HG02884 (cell line): ENCODE data around the gene CBFA2T3.

ENCODE experiments used
- ATAC-seq: cut with Tn5 transposase; IDR thresholded peaks from one replicate; pipeline ENCODE4 v1.9.1; 2021; ENCODE audit warnings: mild to moderate bottlenecking, moderate library complexity; ENCODE audit not compliant: unreplicated experiment

The CBFA2T3 gene

DNA sequence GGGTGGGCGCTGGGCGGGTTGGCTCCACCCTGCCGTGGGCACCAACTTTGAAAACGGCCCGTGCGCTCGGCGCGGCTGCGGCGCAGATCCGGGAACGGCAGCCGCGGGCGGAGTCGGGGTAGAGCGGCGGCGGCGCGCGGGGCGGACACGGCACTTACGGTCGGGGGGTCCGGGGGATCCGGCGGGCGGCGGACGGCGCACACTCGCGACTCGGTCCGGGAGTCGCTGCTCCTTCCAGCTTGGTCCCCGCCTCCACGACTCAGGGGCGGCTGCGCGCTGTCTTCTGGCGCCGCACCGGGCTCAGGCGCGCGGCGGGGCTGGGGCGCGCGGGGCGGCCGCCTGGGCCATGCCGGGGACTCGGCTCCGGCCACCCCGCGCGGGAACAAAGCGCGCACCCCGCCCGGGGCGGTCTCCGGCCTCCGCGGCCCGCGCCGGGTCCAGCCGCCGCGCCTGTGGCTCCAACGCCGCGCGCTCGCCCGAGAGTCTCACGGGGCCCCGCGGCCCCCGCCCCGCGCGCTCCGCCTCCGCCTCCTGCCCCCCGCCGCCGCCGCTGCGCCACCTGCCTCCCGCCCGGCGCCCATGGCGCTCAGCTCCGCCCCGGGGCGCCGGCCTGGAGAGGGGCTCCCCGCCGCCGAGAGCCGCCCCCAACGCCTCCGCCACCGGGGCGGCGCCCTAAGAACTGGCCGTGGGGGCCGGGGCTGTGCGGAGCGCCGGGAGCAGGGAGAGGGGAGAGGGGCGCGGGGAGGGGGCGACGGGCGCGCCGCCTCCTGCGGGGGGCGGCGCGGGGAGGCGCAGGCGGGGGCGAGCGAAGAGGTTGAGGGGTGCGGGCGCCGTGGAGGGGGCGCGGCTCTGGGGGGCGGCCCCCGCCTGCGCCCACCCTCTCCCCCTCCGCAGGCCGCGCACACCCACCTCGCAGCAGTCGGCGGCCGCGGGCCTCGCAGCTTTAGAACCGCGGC, 35.9 kb downstream of the CBFA2T3 start:
- no peak for ATAC-seq

DNA sequence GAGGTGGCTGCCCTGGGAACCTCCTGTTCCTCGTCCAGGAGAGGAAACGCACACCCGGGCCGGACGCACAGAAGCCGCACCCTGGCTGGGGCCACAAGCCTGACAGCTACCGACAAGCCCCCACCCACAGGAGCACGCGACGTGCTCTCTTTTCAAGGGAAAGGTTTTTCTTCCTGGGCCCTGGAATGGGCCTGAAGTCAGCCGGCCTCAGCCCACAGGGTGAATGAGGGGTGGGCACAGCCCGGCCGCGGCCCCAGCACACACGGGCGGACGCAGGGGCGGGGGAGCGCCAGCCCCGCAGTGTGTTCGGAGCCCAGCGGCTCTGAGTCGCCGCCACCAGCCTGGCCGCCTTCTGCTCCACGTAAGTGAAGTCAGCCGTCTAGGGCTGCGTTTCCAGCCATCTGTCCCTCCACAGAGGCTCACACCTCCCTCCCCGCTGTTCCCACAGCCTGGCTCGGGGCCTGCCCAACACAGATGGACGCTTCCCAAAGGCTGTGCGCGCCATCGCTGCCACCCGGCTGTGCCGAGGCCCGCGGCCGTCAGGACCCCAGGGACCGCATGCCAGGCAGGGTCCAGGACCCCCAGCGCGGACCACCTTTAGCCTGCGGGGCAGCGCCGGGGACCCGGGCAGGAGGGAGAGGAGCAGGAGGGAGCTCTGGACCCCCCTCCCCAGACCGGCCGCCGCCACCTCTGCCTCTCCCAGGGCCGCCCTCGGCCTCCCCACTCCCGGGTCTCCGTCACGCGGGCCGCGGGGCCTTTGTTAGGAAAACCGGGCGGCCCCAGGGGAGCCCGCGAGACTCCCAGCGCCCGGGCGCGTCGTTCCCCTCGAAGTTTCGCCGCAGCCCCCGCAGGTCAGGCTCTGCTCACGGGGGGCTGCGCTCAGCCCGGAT, 36.8 kb downstream of the CBFA2T3 start:
- no peak for ATAC-seq

DNA sequence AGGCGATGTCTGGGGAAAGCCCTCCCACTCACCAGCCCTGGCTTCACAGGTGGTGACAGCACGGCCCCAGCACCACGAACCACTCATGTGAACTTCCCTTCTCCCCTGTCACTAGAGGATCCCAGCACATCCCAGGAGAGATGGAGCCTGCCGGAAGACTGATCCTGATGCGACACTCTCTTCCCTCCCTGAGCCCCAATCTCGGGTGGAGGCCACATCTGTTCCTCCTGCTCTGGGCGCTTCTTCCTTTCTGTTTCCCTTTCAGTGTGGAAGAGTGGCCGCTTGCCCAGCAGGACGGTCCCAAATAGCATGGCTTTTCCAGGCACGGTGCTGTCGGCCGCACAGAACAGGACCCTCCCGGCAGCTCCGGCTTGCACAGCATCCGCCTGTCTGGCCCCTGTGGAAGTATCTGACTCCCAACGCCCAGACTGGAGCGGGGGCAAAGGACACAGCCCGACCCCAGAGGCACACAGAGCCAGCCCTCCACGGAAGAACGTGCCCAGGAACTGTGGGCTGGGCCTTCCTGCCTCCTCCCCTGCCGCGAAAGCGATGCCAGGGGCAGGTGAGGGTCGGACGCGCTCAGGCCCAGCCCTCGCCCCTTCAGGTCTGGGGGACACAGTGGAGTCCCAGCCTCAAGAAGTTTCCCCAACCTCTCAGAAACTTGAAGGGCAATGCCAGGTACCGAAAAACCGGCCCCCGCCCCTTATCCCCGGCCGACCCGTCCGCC, 37.6 kb downstream of the CBFA2T3 start:
- no peak for ATAC-seq

DNA sequence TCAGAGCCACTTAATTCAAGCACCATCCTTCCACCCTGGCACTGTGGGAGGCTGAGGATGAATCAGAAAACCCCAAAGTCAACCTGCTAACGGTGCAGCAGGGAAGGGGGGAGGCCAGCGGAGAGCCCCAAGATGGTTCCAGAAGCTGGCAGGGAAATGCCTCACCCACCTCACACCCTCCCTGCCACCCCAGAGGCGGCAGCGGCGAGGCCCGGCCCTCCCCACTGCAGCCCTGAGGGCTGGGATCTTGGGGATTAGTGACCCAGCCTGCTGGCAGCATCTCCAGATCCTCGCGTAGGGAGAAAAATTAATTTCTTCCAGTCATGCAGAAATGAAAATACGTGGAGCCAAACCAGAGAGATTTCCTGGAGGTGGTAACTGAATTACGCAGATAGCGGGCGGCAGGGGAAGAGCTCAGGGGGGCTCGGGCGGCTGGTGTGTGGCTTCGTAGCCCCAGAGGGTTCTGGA, 38.2 kb downstream of the CBFA2T3 start:
- no peak for ATAC-seq

GRCh38 chr16:88938119-88938776, 38.8 kb downstream of the CBFA2T3 start:
- ATAC-seq = no peak

- ATAC-seq = no peak
Measured at GRCh38 chr16:88937206-88937621, 39.8 kb downstream of the CBFA2T3 start.

DNA sequence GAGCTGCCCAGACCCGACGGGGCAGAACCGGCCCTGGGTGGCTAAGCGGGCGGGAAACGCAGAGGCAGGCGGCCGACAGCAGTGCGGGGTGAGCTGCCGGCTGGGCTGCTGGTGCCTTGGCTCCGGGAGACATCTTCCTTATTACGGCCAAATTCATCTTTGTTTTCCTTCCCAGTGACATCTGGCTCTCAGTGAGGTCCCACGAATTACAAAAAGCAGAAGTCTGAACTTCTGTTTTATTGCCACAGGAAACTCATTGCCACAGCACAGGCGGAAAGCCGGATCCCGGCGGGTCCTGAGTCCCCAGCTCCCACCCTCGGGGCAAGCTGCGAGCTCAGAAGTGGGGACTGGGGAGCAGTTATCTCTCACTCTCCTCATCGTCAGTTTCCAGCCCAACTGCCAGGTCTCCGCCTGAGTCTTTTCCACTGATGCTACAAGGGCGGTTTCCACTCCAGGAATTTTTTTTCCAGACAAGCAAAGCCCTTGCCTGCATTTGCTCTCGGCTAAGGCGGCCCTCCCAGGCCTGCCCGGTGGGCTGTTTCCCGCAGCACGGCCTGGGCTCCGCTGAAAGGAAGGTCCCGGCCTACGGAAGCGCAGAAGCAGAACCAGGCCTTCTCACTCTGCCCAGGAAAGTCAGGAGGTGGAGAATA, 40.3 kb downstream of the CBFA2T3 start:
- no peak for ATAC-seq

DNA sequence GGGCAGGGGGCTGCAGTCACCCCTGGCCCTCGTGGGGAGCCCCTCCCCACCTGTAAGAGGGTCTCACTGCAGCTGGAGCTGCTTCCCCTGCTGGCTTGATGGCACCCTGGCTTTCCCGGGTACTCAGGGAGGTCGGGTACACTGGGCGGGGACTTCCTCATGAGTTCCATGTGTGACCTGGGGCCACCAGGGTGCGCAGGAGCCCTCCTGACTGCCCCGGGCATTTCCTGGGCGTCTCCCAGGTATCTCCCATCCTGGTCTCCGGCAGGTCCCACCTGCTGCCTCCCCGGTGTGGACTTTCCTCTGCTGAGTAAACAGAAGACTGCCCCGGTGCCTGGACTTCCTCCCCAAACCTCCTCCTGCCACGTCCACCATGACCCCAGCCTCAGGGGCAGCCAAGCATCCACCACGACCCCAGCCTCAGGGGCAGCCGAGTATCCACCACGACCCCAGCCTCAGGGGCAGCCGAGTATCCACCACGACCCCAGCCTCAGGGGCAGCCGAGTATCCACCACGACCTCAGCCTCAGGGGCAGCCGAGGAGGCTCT, 40.9 kb downstream of the CBFA2T3 start:
- ATAC-seq = no peak

DNA sequence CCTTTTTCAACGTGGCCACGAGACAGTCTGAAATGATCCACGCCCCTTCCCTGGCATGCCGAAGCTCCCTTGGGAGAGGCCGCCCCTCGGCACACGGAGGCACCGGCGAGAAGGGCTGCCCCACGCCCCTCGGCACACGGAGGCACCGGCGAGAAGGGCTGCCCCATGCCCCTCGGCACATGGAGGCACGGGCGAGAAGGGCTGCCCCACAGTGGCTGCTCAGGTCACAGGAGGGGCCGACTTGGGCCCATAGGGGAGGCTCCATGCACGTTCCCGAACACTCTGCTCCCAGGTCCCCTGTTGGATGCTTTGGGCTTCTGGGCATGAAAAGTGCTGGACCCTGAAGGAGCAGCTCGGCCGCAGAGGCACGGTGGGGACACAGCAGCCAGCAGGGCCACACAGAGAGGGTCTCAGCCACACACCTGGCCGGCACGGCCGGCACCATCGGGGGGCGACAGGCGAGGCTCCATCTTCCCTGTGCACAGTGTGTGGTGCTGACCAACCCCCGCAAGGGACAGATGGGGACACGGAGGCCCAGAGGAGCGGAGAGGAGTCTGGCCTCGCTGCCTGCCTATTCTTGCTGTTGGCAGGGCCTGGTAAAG, 42.8 kb downstream of the CBFA2T3 start:
- ATAC-seq = no peak

- no peak for ATAC-seq
Measured at GRCh38 chr16:88932929-88933328, 44.1 kb downstream of the CBFA2T3 start.

DNA sequence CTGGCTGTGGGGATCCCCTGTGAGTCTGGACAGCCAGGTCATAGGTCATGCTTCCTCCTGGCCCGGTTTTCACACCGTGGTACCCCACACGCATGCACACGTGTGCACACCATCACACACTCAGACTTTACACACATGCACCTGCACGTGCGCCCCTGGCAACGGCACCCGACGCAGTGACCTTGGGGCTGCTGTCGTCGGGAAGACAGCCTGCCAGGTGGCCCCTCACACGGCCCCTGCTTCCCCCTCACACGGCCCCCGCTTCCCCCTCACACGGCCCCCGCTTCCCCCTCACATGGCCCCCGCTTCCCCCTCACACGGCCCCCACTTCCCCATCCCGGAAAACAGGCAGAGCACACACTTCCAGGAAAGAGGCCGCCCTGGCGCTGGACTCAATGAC, 45.1 kb downstream of the CBFA2T3 start:
- no peak for ATAC-seq

GRCh38 chr16:88931373-88931900, 45.6 kb downstream of the CBFA2T3 start:
- ATAC-seq = no peak

DNA sequence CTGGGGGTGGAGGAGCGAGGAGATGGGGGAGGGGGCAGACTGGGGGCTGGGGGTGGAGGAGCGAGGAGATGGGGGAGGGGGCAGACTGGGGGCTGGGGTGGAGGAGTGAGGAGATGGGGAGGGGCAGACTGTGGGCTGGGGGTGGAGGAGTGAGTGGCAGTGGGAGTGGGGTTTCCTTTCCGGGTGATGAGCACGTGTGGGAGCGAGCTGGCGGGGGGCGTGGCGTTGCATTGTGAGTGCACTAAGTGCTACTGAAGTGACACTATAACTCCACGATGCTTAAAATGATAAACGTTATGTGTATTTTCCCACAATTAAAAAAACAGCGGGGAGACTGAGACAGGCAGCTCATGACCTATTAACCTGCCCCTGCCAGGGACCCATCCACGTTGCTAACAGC, 46.3 kb downstream of the CBFA2T3 start:
- ATAC-seq = no peak

DNA sequence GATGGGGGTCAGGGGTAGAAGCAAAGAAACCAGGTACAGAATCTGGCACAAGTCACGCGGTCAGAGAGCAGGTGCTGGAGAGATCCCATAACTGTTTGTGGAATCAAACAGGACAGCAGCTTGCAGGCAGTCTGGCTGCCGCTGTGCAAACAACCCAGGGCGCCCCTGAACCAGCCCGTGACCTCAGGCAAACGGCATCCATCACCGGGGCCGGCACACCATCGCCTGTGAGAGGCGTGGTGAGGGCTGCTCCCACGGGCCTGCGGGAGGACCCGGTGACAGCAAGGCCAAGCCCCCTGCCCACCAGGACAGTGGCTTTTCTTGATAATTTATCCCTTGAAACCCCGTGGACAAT, 47.9 kb downstream of the CBFA2T3 start:
- ATAC-seq = no peak

DNA sequence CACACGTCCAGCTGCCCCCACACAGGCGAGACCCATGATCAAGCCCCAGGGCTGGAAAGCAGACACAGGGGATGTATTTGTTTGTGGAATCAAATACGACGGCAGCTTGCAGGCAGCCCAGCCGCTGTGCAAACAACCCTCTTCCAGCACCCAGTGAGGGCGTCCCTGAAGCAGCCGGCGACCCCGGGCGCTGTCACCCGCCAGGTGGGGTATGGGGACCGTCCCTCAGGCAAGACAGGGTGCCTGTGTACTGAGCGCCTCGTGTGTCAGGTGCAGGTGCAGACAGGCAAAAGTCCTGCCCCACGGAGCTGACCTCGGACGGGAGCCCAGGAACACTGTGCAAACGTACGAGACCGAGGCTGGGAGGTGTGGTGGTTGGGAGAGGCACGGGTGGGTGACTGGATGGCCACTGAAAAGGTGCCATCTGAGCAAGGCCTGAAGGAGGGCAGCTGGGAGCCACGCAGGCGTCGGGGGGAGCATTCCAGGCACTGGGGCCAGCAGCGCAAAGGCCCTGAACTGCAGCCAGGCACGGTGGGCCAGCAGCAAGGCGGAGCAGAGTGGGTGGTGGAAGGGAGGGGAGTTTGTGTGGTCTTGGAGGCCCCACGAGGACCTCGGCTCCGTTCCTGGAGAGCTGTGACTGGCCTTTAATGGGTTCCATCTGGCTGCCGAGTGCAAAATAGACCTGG, 48.5 kb downstream of the CBFA2T3 start:
- no peak for ATAC-seq

DNA sequence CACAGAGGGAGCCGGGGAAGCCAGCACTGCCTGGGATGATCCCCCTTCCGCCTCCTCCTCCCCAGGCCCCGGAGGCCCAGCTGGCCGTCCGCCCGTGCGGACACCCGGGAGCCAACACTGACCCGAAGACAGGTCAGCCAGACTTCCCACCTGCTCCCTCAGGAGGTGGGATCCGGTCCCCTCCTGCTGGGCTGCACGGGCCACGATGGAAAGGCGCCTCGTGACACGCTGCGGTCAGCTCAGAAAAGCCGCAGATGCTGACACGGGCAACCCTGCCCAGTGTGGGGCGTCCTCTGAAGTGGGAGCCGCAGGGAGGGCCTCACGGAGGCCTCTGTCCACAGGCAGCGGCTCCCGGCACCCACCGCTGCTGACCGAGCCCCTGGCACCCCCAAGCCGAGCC, 49.3 kb downstream of the CBFA2T3 start:
- ATAC-seq = no peak

GRCh38 chr16:88927010-88927409, 50.0 kb downstream of the CBFA2T3 start:
- ATAC-seq = no peak

DNA sequence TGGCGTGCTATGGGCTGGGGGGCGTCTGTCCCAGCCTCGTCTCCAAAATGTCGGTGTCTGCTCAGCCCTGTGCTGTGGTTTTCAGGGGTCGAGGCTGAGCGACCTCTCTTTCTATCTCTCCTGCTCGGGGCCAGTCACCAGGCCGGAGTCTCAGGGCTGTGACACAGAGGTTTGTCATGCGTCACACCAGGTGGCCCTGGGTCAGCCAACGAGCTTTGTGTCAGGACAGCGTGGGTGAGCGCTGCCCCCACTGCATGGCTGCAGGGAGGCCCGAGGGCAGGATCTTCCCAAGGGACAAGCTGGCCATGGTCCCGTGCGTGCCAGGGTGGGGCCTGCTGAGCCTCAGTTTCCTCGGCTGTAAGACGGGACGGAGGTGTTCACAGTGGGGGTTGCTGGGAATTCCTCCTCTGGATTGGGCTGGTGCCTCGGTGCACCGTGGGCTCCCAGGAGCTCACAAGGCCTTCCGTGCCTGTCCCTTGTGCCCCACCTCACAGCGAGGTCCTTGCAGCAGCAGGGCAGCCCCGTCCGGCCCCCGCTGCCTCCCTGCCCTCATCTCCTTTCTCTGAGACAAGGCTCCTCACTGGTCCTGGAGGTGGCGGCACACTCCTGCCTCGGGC, 50.5 kb downstream of the CBFA2T3 start:
- no peak for ATAC-seq
